ENCODE results near the gene GAS2L3.

- no peak for TF ChIP-seq CTCF (IDR thresholded peaks at IDR 0.05)
- no peak for TF ChIP-seq POLR2A (IDR thresholded peaks at IDR 0.05)
Observed at GRCh38 chr12:100646896-100647295, 73.4 kb downstream of the GAS2L3 start.
